AG09309 (cell line): ENCODE data around the gene RTN4RL1.

Experiments used
- DNase-seq: peaks from one replicate; pipeline ENCODE4 v3.0.0-alpha.2; 2010; ENCODE audit warnings: low read depth
- H3K4me3 ChIP-seq: 2 replicates; pipeline ENCODE4 v1.5.1; 2011; ENCODE audit warnings: mild to moderate bottlenecking, low read depth, low read length, moderate library complexity; ENCODE audit not compliant: control insufficient read depth
- CTCF ChIP-seq: IDR thresholded peaks from 2 replicates; pipeline ENCODE4 v1.5.1; 2011; ENCODE audit warnings: mild to moderate bottlenecking, low read depth, low read length, inconsistent platforms; ENCODE audit not compliant: insufficient read depth, control insufficient read depth; ENCODE audit errors: missing control alignments

The RTN4RL1 gene

GRCh38 chr17:1999557-2000251, 25.4 kb downstream of the RTN4RL1 start:
- DNase-seq, result no peak
- no peak overlapping the region for H3K4me3 ChIP-seq
- TF ChIP-seq CTCF, result no peak

DNA sequence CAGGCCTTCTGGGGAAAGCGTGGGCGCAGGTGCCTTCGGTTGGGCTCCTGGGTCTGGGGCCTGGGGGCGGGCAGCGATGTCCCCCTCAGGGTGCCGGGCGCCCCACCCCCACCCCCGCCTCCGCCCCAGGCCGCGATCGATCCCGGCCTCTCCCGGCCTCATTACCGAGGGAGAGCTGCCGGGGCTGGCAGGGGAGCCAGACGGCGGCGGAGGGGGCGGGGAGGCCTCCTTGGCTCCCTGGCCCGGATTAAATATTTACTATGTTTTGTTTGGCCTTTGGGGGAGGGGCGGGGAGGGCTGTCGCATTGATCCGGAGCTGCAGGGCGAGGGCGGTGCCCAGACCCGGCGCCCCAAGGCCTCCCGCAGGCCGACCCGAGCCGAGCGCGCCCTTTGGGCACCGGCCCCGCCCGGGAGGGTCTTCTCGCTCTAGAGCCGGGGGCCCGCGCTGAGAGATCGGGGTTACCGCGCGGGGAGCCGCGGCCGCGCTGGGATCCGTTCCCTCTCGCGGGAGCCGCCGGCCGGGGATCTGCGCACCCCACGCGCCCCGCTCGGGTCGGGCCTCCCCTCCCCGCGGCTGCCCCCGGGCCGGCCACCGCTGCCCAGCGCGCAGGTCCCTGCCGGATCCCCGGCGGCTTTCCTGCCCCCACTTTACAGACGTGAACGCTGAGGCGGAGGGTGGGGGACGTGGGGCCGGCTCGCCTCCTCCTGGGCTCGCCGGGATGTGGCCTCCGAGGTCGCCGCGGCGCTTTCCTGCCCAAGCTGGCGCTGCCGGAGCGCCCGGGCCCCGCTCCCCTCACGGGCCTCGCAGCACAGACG, 27.0 kb downstream of the RTN4RL1 start:
- peak overlapping the region; percentile 20 for H3K4me3 ChIP-seq
- no peak for DNase-seq
- no peak for TF ChIP-seq CTCF

DNA sequence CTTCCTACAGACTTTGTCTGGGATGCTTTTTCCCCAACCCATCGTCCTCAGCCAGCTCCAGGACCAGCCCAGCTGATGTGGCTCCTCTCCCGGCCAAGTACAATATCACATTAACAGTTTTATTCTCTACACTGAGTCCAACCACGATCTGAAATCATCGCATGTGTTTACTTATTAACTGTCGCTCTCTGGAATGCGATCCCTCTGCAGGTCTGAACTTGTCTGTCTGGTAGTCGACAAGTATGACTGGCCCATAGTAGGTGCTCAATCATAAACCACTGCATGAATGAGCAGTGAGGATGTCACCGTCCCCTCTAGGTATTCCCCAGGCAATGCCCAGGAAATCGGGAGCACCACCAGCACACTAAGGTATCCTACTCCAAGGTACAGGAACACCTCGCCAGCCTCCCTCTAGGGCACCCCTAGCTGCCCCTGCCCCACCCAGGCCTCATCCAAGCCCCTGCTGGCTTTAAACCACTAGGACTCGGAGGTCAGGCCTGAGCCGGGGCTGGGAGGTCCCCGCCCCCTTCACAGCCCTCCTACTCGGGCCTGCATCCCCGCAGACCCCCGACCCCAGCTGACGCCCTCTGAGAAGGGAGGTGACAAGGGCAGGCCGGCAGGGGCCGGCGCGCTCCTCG, 27.7 kb downstream of the RTN4RL1 start:
- H3K4me3 ChIP-seq, result no peak overlapping the region
- TF ChIP-seq CTCF, result no peak
- no peak for DNase-seq

- no peak for TF ChIP-seq CTCF
- no peak for DNase-seq
- no peak overlapping the region for H3K4me3 ChIP-seq
These were observed 28.3 kb downstream of the RTN4RL1 start for GRCh38 chr17:1996800-1997288.

DNA sequence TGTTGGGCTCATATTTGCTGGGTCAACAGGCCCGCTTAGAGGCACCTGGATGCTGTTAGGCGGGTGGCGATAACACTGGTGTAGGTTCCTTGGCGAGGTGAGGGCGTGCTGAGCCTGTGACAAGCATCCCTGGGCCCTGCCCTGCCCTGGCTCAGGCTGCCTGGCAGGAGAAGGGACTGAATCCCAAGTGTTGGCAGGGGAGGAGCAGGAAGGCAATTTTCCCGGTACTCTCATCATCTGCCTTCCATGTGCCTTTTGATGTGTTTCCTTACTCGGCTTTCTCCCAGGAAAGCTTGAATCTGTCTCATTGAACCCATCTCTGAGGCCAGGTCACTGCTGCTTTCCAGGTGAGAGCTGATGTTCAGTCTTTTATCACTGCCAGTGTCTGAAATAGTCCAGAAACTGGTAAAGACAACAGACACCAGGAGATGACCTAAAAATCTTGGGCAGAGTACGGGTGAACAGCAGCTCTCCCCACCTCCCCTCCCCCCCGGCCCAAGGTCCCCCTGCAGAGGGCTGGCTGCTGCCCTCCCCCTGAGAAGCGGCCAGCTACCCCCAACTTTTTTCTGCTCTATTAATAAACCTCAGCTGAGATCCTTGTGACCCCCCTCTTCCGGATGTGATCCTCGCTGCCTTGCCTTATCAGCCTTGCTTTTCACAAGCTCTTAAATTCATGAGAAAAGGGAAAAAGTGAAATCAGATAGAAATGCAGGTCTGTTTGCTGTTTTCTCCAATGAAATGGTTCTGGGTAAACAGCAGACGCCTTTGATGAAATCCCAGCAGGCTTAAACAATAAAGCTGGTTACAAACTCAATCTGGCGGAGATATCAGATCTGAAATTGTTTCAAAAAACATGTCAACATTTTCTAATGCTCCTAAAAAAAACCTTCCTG, 29.0 kb downstream of the RTN4RL1 start:
- TF ChIP-seq CTCF, result no peak
- H3K4me3 ChIP-seq, result no peak overlapping the region
- DNase-seq, result no peak
